ENCODE data around the gene PAIP1.
A peak's percentile ranks its signal among the peaks of the same experiment; 100 is the strongest.
"Not testable (repeated sequence)": the region's sequence is repeated elsewhere in the genome, so short reads cannot be mapped to it uniquely, and the experiment has no call there.

The PAIP1 gene

DNA sequence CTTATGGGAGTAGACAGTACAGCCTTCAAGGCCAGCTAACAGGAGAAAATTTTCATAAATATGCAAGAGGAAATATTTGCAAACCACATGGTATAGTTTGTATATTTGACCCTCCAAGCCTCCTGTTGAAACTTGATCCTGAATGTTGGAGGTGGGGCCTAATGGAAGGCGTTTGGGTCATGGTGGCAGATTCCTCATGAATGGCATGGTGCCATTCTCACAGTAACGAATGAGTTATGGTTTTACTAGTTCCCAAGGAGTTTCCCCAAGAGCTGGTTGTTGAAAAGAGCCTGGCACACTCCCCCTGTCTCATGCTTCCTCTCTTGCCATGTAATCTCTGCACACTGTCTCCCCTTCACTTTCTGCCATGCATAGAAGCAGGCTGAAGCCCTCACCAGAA is 3.3 kb upstream of the PAIP1 start:
- Histone ChIP-seq H3K4me3 (ENCODE audit: insufficient read depth in 1 of 2, low read depth in 1 of 2, low read length in 2 of 2) (no peak overlapping the region), H2BK15ac (ENCODE audit: low read depth, poor library complexity, severe bottlenecking) (no peak overlapping the region), H4K91ac (ENCODE audit: low read length) (no peak overlapping the region), H2BK12ac (ENCODE audit: low read length in 2 of 2) (no peak overlapping the region), H2AK5ac (ENCODE audit: low read length, severe bottlenecking) (no peak overlapping the region), H2AFZ (ENCODE audit: low read depth, low read length) (no peak overlapping the region), H3K79me1 (replicated peaks; ENCODE audit: low read length, poor library complexity, severe bottlenecking) (peaks cover 1% of the 10 kb centered on the region), H3K18ac (ENCODE audit: low read depth in 1 of 2, low read length in 2 of 2) (peak overlapping the region in 1 of 2 experiments; percentile 14), H3K27ac (ENCODE audit: low read length, poor library complexity, severe bottlenecking) (no peak overlapping the region), H3K4ac (ENCODE audit: low read depth in 1 of 2, low read length in 2 of 2) (no peak overlapping the region), H2BK5ac (ENCODE audit: low read depth, low read length, poor library complexity, severe bottlenecking) (no peak overlapping the region), H3K36me3 (ENCODE audit: control insufficient read depth in 1 of 2, insufficient read depth in 2 of 2, low read depth in 1 of 2, low read length in 2 of 2) (peaks cover 0 to 4% of the 10 kb centered on the region in 2 experiments), H3K27me3 (ENCODE audit: control insufficient read depth in 1 of 2, insufficient read depth in 1 of 2, low read length in 2 of 2) (no peaks in the 10 kb centered on the region), H4K8ac (ENCODE audit: low read length) (no peak overlapping the region), H3K9me3 (ENCODE audit: control insufficient read depth, low read length) (no peaks in the 10 kb centered on the region), H3K4me1 (ENCODE audit: control insufficient read depth, insufficient read depth, low read depth, low read length) (no peaks in the 10 kb centered on the region), H3K4me2 (ENCODE audit: low read length, poor library complexity, severe bottlenecking) (no peak overlapping the region), H2BK120ac (ENCODE audit: low read depth, low read length) (no peak overlapping the region), H3K9ac (ENCODE audit: low read length) (no peak overlapping the region), H3K23ac (ENCODE audit: low read length in 2 of 2) (no peak overlapping the region), H3K14ac (ENCODE audit: low read length in 2 of 2) (no peak overlapping the region)
- DNase-seq = peak; percentile 26
- WGBS = 41% methylated on average over 2 of the region's 2 CpGs

DNA sequence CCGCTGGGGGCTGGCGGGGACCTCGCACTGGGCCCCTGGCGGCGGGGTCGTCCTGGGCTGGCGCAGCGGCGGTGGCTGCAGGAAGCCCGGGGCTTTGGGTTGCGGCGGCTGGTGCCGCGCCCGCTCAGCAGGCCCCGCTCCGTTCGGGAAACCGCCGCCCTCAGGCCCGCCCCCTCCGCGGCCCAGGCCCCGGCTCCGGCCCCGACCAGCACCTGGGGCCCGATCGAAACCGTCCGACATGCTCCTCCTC is 345 bp downstream of the PAIP1 start:
- not testable (repeated sequence) for H3K9me3 ChIP-seq (ENCODE audit: control insufficient read depth, low read length); H3K4me1 ChIP-seq (ENCODE audit: control insufficient read depth, insufficient read depth, low read depth, low read length); DNase-seq; H3K4me2 ChIP-seq (ENCODE audit: low read length, poor library complexity, severe bottlenecking); H3K79me1 ChIP-seq (replicated peaks; ENCODE audit: low read length, poor library complexity, severe bottlenecking); H2BK15ac ChIP-seq (ENCODE audit: low read depth, poor library complexity, severe bottlenecking); H2BK12ac ChIP-seq (ENCODE audit: low read length in 2 of 2); H2AK5ac ChIP-seq (ENCODE audit: low read length, severe bottlenecking); H3K27me3 ChIP-seq (ENCODE audit: control insufficient read depth in 1 of 2, insufficient read depth in 1 of 2, low read length in 2 of 2)
- Histone ChIP-seq H2BK5ac (ENCODE audit: low read depth, low read length, poor library complexity, severe bottlenecking) (peak overlapping the region; percentile 77), H3K9ac (ENCODE audit: low read length) (peak overlapping the region; percentile 97), H2BK120ac (ENCODE audit: low read depth, low read length) (peak overlapping the region; percentile 39), H3K27ac (ENCODE audit: low read length, poor library complexity, severe bottlenecking) (peak overlapping the region; percentile 88), H3K4me3 (ENCODE audit: insufficient read depth in 1 of 2, low read depth in 1 of 2, low read length in 2 of 2) (peak overlapping the region; percentile 72 to 96), H3K36me3 (ENCODE audit: control insufficient read depth in 1 of 2, insufficient read depth in 2 of 2, low read depth in 1 of 2, low read length in 2 of 2) (peaks cover 0 to 40% of the 10 kb centered on the region in 2 experiments), H3K23ac (ENCODE audit: low read length in 2 of 2) (peak overlapping the region in 1 of 2 experiments; percentile 66), H4K8ac (ENCODE audit: low read length) (peak overlapping the region; percentile 89), H4K91ac (ENCODE audit: low read length) (peak overlapping the region; percentile 91), H3K4ac (ENCODE audit: low read depth in 1 of 2, low read length in 2 of 2) (peak overlapping the region; percentile 19 to 85), H3K14ac (ENCODE audit: low read length in 2 of 2) (peak overlapping the region in 1 of 2 experiments; percentile 89), H3K18ac (ENCODE audit: low read depth in 1 of 2, low read length in 2 of 2) (peak overlapping the region; percentile 93), H2AFZ (ENCODE audit: low read depth, low read length) (peak overlapping the region; percentile 68)
- WGBS = 0% methylated on average over 12 of the region's 30 CpGs

DNA sequence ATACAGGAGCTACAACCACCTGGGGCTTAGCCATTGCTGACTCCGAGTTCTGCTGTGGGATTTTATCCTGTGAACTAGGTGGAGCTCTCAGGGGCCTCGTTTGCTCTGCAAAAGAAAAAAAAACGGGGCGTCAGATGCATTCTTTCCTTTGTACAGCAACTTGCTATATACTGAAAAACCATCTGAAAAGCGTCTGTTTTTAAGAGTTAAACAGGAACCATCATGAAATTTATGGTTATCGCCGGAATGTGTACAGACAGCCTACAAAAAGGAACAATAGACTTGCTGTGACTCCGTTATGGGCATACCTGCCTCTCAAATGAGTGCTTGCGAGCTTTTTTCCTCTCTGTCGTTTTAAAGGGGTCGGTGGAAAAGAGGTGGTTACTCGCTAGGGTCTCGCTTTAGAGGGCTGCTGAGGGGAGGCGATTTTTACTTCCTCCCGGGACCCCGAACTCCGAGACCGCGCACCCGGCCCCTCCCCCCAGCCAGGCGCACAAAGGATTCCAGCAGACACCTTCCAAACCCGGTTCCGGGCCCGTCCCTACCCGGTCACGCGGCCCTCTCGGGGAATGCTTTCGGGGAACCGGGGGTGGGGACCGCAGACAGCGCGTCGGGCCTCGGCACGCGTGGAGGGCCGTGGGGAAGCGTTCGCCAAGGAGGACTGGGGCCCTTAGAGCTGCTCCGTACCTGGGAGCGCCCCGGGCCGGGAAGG is 826 bp downstream of the PAIP1 start:
- H4K91ac ChIP-seq (ENCODE audit: low read length) = peak overlapping the region; percentile 91
- H2BK15ac ChIP-seq (ENCODE audit: low read depth, poor library complexity, severe bottlenecking) = no peak overlapping the region

GRCh38 chr5:43554497-43554896 is 2.4 kb downstream of the PAIP1 start:
- no peak overlapping the region for H2BK5ac ChIP-seq (ENCODE audit: low read depth, low read length, poor library complexity, severe bottlenecking)
- H3K14ac ChIP-seq (ENCODE audit: low read length in 2 of 2) = no peak overlapping the region
- no peak overlapping the region for H3K27ac ChIP-seq (ENCODE audit: low read length, poor library complexity, severe bottlenecking)
- H4K91ac ChIP-seq (ENCODE audit: low read length) = no peak overlapping the region
- H2BK15ac ChIP-seq (ENCODE audit: low read depth, poor library complexity, severe bottlenecking) = no peak overlapping the region
- peak overlapping the region in 1 of 2 experiments; percentile 96 for H3K4me3 ChIP-seq (ENCODE audit: insufficient read depth in 1 of 2, low read depth in 1 of 2, low read length in 2 of 2)
- peaks cover 1% of the 10 kb centered on the region for H3K4me1 ChIP-seq (ENCODE audit: control insufficient read depth, insufficient read depth, low read depth, low read length)
- peak overlapping the region; percentile 1 for H3K4me2 ChIP-seq (ENCODE audit: low read length, poor library complexity, severe bottlenecking)
- no peak overlapping the region for H2BK12ac ChIP-seq (ENCODE audit: low read length in 2 of 2)
- H3K4ac ChIP-seq (ENCODE audit: low read depth in 1 of 2, low read length in 2 of 2) = no peak overlapping the region
- 93% methylated on average over 1 of the region's 1 CpG for WGBS
- DNase-seq = no peak
- H3K23ac ChIP-seq (ENCODE audit: low read length in 2 of 2) = no peak overlapping the region
- no peak overlapping the region for H3K18ac ChIP-seq (ENCODE audit: low read depth in 1 of 2, low read length in 2 of 2)
- H3K79me1 ChIP-seq (replicated peaks; ENCODE audit: low read length, poor library complexity, severe bottlenecking) = peaks cover 1% of the 10 kb centered on the region
- H3K9me3 ChIP-seq (ENCODE audit: control insufficient read depth, low read length) = no peaks in the 10 kb centered on the region
- H2BK120ac ChIP-seq (ENCODE audit: low read depth, low read length) = no peak overlapping the region
- H3K27me3 ChIP-seq (ENCODE audit: control insufficient read depth in 1 of 2, insufficient read depth in 1 of 2, low read length in 2 of 2) = no peaks in the 10 kb centered on the region
- no peak overlapping the region for H2AFZ ChIP-seq (ENCODE audit: low read depth, low read length)
- peak overlapping the region; percentile 97 for H3K9ac ChIP-seq (ENCODE audit: low read length)
- peaks cover 0 to 58% of the 10 kb centered on the region in 2 experiments for H3K36me3 ChIP-seq (ENCODE audit: control insufficient read depth in 1 of 2, insufficient read depth in 2 of 2, low read depth in 1 of 2, low read length in 2 of 2)
- no peak overlapping the region for H4K8ac ChIP-seq (ENCODE audit: low read length)
- no peak overlapping the region for H2AK5ac ChIP-seq (ENCODE audit: low read length, severe bottlenecking)

More for the DNA sequence above, 826 bp downstream of the PAIP1 start:
- Histone ChIP-seq H3K4me1 (ENCODE audit: control insufficient read depth, insufficient read depth, low read depth, low read length) (peaks cover 1% of the 10 kb centered on the region), H3K36me3 (ENCODE audit: control insufficient read depth in 1 of 2, insufficient read depth in 2 of 2, low read depth in 1 of 2, low read length in 2 of 2) (peaks cover 0 to 45% of the 10 kb centered on the region in 2 experiments), H3K79me1 (replicated peaks; ENCODE audit: low read length, poor library complexity, severe bottlenecking) (peaks cover 1% of the 10 kb centered on the region), H3K4me3 (ENCODE audit: insufficient read depth in 1 of 2, low read depth in 1 of 2, low read length in 2 of 2) (peak overlapping the region; percentile 72 to 96), H3K14ac (ENCODE audit: low read length in 2 of 2) (peak overlapping the region in 1 of 2 experiments; percentile 89), H3K9me3 (ENCODE audit: control insufficient read depth, low read length) (no peaks in the 10 kb centered on the region), H4K8ac (ENCODE audit: low read length) (peak overlapping the region; percentile 78), H2BK5ac (ENCODE audit: low read depth, low read length, poor library complexity, severe bottlenecking) (peak overlapping the region; percentile 60), H2AK5ac (ENCODE audit: low read length, severe bottlenecking) (peak overlapping the region; percentile 95), H3K4me2 (ENCODE audit: low read length, poor library complexity, severe bottlenecking) (peak overlapping the region; percentile 41), H3K27me3 (ENCODE audit: control insufficient read depth in 1 of 2, insufficient read depth in 1 of 2, low read length in 2 of 2) (no peaks in the 10 kb centered on the region), H3K9ac (ENCODE audit: low read length) (peak overlapping the region; percentile 97), H3K23ac (ENCODE audit: low read length in 2 of 2) (peak overlapping the region in 1 of 2 experiments; percentile 66), H3K27ac (ENCODE audit: low read length, poor library complexity, severe bottlenecking) (peak overlapping the region; percentile 88), H2BK120ac (ENCODE audit: low read depth, low read length) (peak overlapping the region; percentile 39), H3K18ac (ENCODE audit: low read depth in 1 of 2, low read length in 2 of 2) (peak overlapping the region; percentile 71 to 93), H2AFZ (ENCODE audit: low read depth, low read length) (peak overlapping the region; percentile 46), H2BK12ac (ENCODE audit: low read length in 2 of 2) (no peak overlapping the region), H3K4ac (ENCODE audit: low read depth in 1 of 2, low read length in 2 of 2) (peak overlapping the region; percentile 19 to 81)
- under 1% methylated on average over 30 of the region's 44 CpGs for WGBS
- DNase-seq = peak; percentile 58
